Stimulated activated CD8-positive, alpha-beta memory T cell treated with anti-CD3 and anti-CD28 coated beads, Interleukin-15, amount 100 ng/mL, for 1 hour (primary cell): ENCODE data around the gene MLST8.
"Not testable (repeated sequence)": the region's sequence is repeated elsewhere in the genome, so short reads cannot be mapped to it uniquely, and the experiment has no call there.

ENCODE experiments used
- DNase-seq: peaks from one replicate; pipeline ENCODE4 v3.0.0-alpha.2; 2020; ENCODE audit warnings: low read depth

The MLST8 gene

DNA sequence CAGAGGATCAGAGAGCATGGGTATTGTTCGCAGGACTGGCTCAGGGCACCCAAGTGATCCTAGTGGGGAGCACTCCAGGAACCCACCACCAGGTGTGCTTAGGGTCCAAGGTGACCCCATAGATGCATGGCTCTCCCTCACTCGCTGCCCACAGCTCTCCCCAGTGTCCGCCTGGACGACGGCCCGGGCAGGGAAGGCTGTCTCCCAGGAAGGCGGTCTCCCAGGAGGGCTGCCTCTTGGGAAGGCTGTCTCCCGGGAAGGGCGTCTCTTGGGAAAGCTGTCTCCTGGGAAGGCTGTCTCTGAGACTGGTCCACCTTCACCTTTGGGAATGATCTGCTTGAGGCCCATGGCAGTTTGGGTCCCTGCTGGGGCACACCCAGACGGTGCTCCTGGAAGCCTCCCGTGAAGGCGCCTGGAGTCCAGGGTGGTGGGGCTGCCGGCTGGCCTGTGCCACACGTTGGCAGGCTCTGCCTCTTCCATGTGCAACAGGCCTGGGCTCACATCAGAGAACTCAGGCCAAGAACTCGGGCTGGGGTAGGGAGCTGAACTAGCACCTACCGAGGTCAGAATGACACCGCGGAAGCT, 41.1 kb downstream of the MLST8 start:
- no peak for DNase-seq

DNA sequence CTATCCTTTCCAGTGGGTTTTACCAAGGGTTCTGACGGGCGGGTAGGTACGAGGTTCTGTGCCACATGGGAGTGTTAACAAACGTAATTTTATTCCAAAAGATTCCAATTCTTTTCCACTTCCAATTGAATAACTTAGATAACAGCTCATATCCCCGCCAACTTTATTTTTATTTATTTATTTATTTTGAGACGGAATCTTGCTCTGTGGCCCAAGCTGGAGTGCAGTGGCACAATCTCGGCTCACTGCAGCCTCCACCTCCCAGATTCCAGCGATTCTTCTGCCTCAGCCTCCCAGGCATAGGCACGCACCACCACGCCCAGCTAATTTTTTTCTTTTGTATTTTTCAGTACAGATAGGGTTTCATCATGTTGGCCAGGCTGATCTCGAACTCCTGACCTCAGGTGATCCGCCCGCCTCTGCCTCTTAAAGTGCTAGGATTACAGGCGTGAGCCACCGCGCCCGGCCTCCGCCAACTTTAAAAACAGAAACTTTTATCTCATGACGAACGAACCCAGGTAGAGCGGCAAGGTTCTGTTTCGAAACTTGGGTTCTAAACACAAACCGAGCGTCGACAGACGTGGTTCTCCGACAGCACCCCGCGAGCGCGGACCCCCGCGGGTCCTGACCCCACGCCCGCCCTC, 45.5 kb downstream of the MLST8 start:
- no peak for DNase-seq

GRCh38 chr16:2251296-2252111, 46.2 kb downstream of the MLST8 start, which contains the start of gene ECI1:
Gene ECI1, minus strand, starts transcription at chr16:2251587. Its CDS starts 21 bp downstream, at chr16:2251566.
- DNase-seq = peak; percentile 49

GRCh38 chr16:2252806-2253148, 47.5 kb downstream of the MLST8 start:
- no peak for DNase-seq

GRCh38 chr16:2253293-2253692, 48.0 kb downstream of the MLST8 start:
- no peak for DNase-seq

- no peak for DNase-seq
Observed at GRCh38 chr16:2256531-2257140, 51.4 kb downstream of the MLST8 start.

GRCh38 chr16:2257726-2258125, 52.5 kb downstream of the MLST8 start:
- DNase-seq = no peak

- not testable (repeated sequence) for DNase-seq
Observed at GRCh38 chr16:2258530-2258929, 53.3 kb downstream of the MLST8 start.
